ENCODE measurements around the gene STEAP1B.

DNA sequence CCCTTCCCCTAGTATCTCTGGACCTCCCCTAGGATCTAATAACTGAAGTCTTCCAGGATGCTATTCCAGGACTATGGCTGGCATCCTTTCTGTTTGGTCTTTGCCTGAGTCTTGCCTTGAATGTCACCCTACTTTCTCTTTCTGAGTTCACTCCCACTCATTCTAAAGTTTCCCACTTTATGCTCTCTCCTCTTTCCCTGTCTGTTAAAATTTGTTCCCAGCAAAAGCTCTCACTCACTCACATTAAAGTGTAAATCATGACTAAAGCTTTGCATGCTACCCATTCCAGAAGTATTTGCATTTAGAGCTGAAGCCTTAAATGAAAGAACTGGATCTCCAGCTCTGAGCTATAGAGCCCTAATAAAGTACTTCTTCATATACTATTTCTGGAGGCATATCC lies 100.9 kb downstream of the STEAP1B start:
- TF ChIP-seq, protein P1, sequence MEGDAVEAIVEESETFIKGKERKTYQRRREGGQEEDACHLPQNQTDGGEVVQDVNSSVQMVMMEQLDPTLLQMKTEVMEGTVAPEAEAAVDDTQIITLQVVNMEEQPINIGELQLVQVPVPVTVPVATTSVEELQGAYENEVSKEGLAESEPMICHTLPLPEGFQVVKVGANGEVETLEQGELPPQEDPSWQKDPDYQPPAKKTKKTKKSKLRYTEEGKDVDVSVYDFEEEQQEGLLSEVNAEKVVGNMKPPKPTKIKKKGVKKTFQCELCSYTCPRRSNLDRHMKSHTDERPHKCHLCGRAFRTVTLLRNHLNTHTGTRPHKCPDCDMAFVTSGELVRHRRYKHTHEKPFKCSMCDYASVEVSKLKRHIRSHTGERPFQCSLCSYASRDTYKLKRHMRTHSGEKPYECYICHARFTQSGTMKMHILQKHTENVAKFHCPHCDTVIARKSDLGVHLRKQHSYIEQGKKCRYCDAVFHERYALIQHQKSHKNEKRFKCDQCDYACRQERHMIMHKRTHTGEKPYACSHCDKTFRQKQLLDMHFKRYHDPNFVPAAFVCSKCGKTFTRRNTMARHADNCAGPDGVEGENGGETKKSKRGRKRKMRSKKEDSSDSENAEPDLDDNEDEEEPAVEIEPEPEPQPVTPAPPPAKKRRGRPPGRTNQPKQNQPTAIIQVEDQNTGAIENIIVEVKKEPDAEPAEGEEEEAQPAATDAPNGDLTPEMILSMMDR (conservative IDR thresholded peaks at IDR 0.05; ENCODE audit: low read length): no peak
- no peak for TF ChIP-seq EZH2phosphoT487 (IDR thresholded peaks at IDR 0.05; ENCODE audit: borderline replicate concordance, low read depth, low read length)
